ENCODE measurements around the gene TMEM11. TPM values are rescaled to one million over a fixed set of nuclear protein-coding genes. Genes with fewer than 3 reads are reported as not detected.
"Not testable (repeated sequence)": the region's sequence is repeated elsewhere in the genome, so short reads cannot be mapped to it uniquely, and the experiment has no call there.

Gene TMEM11
- total RNA-seq, 2 donors from 2014 or later = 26.7 to 27.3 TPM

- peak in 1 of 2 donors; percentile 28 for ATAC-seq
- no peak for DNase-seq
Observed at GRCh38 chr17:21194226-21194625, 19.7 kb downstream of the TMEM11 start.

GRCh38 chr17:21193031-21193430 is 20.9 kb downstream of the TMEM11 start:
- DNase-seq (no peak), ATAC-seq (no peak)
- intact Hi-C loops (cut with DNase I) = no loop called here

More at GRCh38 chr17:21194226-21194625, 19.7 kb downstream of the TMEM11 start:
- intact Hi-C loops (cut with DNase I) = no loop called here

- intact Hi-C loops (cut with DNase I); DNase-seq; ATAC-seq: not testable (repeated sequence)
Observed at GRCh38 chr17:21192414-21192813, 21.5 kb downstream of the TMEM11 start.

GRCh38 chr17:21191698-21192097 is 22.3 kb downstream of the TMEM11 start:
- intact Hi-C loops (cut with DNase I) = no loop called here
- DNase-seq (no peak), ATAC-seq (no peak)

GRCh38 chr17:21190078-21190477 is 23.9 kb downstream of the TMEM11 start:
- ATAC-seq = no peak
- DNase-seq = no peak
- intact Hi-C loops (cut with DNase I) = no loop called here

GRCh38 chr17:21189361-21189760 is 24.6 kb downstream of the TMEM11 start:
- DNase-seq (no peak), ATAC-seq (peak in 1 of 2 donors; percentile 66)
- intact Hi-C loops (cut with DNase I) = no loop called here

- peak in 1 of 2 donors; percentile 16 for ATAC-seq
- intact Hi-C loops (cut with DNase I) = no loop called here
- DNase-seq = no peak
Observed at GRCh38 chr17:21186399-21187187, 27.4 kb downstream of the TMEM11 start.

GRCh38 chr17:21185061-21185460 is 28.9 kb downstream of the TMEM11 start:
- ATAC-seq (no peak), DNase-seq (no peak)
- intact Hi-C loops (cut with DNase I) = no loop called here

GRCh38 chr17:21184570-21184969 is 29.4 kb downstream of the TMEM11 start:
- DNase-seq (no peak), ATAC-seq (no peak)
- intact Hi-C loops (cut with DNase I) = no loop called here

GRCh38 chr17:21183468-21183867 is 30.5 kb downstream of the TMEM11 start:
- no peak for DNase-seq
- ATAC-seq = no peak
- intact Hi-C loops (cut with DNase I) = no loop called here

- intact Hi-C loops (cut with DNase I) = no loop called here
- DNase-seq (no peak), ATAC-seq (no peak)
Observed at GRCh38 chr17:21177854-21178600, 35.9 kb downstream of the TMEM11 start.

- no peak for DNase-seq
- intact Hi-C loops (cut with DNase I) = no loop called here
- ATAC-seq = no peak
Observed at GRCh38 chr17:21177401-21177800, 36.6 kb downstream of the TMEM11 start.

- DNase-seq = no peak
- intact Hi-C loops (cut with DNase I) = no loop called here
- ATAC-seq = no peak
Observed at GRCh38 chr17:21176773-21177395, 37.1 kb downstream of the TMEM11 start.

- ATAC-seq (peak in 1 of 2 donors; percentile 13), DNase-seq (no peak)
- intact Hi-C loops (cut with DNase I) = no loop called here
Observed at GRCh38 chr17:21174713-21175112, 39.2 kb downstream of the TMEM11 start.

GRCh38 chr17:21174186-21174585 is 39.8 kb downstream of the TMEM11 start:
- no peak for DNase-seq
- peak; percentile 44 to 56 for ATAC-seq
- intact Hi-C loops (cut with DNase I) = no loop called here

- peak; percentile 6 to 62 for ATAC-seq
- intact Hi-C loops (cut with DNase I) = no loop called here
Observed at GRCh38 chr17:21173543-21173942, 40.4 kb downstream of the TMEM11 start.

GRCh38 chr17:21172846-21173245 is 41.1 kb downstream of the TMEM11 start:
- no peak for DNase-seq
- intact Hi-C loops (cut with DNase I) = no loop called here
- no peak for ATAC-seq

More at GRCh38 chr17:21173543-21173942, 40.4 kb downstream of the TMEM11 start:
- DNase-seq = no peak

GRCh38 chr17:21171970-21172510 is 41.9 kb downstream of the TMEM11 start:
- ATAC-seq (peak in 1 of 2 donors; percentile 6), DNase-seq (no peak)
- intact Hi-C loops (cut with DNase I) = no loop called here

- intact Hi-C loops (cut with DNase I) = no loop called here
- ATAC-seq = no peak
Observed at GRCh38 chr17:21171309-21171922, 42.5 kb downstream of the TMEM11 start.

More at GRCh38 chr17:21171309-21171922, 42.5 kb downstream of the TMEM11 start:
- DNase-seq = no peak

Measured in left cardiac atrium (tissue), 4 donors.